Measurements from ENCODE around the gene LRRC75B. TPM values are rescaled to one million over a fixed set of nuclear protein-coding genes. Genes with fewer than 3 reads are reported as not detected.

LRRC75B gene
- 5.2 to 8.9 TPM (median 8.1 TPM) in 5 replicates for total RNA-seq (2022; extraction: Qiagen RNA extraction)

DNA sequence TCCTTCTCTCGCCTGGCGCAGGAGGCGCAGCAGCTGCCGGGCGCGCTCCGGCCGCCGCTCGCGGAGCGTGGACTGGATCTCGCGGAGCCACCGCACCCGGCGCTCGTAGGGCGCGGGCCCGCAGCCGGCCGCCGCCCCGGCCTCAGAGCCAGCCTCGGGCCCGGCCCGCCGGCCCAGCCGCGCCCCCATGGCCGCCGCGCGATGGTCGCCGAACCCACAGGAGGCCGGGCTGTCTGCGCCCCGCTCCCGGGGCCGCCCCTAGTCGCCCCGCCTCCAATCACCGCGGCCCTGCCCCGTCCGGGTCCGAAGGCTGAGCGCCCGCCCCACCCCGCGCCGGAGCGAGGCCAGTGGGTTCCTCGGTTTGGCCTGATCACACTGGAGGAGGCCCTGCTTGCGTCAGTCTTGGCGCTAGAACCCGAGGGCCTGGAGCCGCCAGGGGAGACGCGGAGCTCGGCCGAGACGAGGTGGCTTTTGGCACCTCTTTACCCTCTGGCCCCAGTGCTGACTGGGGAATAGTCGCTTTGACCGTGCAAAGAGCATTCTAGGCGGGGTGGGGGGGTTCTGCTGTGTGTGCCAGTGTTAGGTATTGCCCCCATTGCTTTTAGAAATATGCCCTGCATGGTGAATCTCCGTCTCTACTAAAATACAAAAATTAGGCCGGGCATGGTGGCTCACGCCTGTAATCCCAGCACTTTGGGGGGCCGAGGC lies at the start of gene LRRC75B:
Gene LRRC75B, minus strand, starts transcription at position 223 of the 708 bp plus-strand sequence. Its CDS starts 34 bp downstream, at position 189.

GRCh38 chr22:24602847-24603769 lies 10.2 kb upstream of the LRRC75B start, which contains the start of gene GGT1:
TSS of gene GGT1 (plus strand) at chr22:24603193. CDS start at chr22:24611082, 7,889 bp downstream.

GRCh38 chr22:24555165-24556039 lies 37.5 kb downstream of the LRRC75B start, which contains the start of gene SNRPD3:
TSS of gene SNRPD3 (plus strand) at chr22:24555999. CDS start at chr22:24557675, 1,676 bp downstream.

DNA sequence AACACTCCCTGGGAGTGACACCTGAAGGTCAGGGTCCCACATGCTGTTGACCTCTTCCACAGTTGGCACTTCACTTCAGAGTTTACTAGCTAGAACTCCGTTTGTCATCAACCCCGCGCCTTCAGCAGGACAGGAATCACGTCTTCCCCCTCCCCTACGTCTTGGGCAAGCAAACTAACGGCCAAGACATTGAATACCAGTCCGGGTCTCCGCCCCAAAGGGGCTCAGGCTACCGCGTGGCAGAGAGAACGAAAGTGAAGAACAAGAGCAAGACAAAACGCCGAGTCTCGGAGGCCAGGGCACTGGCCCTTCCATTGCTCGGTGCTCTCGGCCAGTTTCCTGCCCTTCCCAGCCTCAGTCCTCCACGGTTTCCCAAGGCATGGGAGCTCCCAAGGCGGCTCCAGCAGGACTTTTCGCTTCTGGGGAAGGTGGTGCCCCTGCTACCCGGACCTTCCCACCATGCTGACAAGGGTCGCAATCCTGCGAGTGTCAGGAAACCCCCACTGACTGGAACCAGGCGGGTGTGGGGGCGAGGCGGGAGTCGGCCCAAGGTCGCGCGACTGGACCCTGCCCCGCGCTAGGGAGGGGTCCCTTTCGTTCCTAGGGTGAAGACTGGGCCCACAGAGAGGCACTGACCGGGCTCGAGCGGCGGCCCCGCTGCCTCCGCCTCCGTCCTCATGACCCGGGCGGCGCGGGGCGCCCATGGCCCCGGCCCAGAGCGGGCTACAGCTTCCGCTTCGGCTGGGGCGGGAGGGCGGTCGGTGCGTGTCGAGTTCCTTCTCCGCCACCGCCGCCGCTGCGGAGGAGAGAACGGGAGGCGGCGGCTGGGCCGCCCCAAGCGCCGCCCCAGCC lies 38.3 kb downstream of the LRRC75B start, which contains the start of gene GUCD1:
Gene GUCD1, minus strand, starts transcription at position 826 of the 852 bp plus-strand sequence. Its CDS starts 147 bp downstream, at position 679.

Other genes starting within 250 kb of the LRRC75B start
- gene ADORA2A, start 165.5 kb downstream of the LRRC75B start, total RNA-seq (2022; extraction: Qiagen RNA extraction) = 0.47 to 1.2 TPM (median 0.84 TPM) in 5 replicates
- not detected in 5 replicates for gene UPB1, start 97.7 kb downstream of the LRRC75B start, total RNA-seq (2022; extraction: Qiagen RNA extraction)
- 45.9 to 55.0 TPM (median 47.7 TPM) in 5 replicates for gene GUCD1, start 37.9 kb downstream of the LRRC75B start, total RNA-seq (2022; extraction: Qiagen RNA extraction)
- 139 to 210 TPM (median 147 TPM) in 5 replicates for gene SNRPD3, start 37.1 kb downstream of the LRRC75B start, total RNA-seq (2022; extraction: Qiagen RNA extraction)
- 94.2 to 106 TPM (median 96.3 TPM) in 5 replicates for gene GGT1, start 10.1 kb upstream of the LRRC75B start, total RNA-seq (2022; extraction: Qiagen RNA extraction)
- not detected in 5 replicates for gene PIWIL3, start 181.6 kb upstream of the LRRC75B start, total RNA-seq (2022; extraction: Qiagen RNA extraction)
- 0.31 to 0.84 TPM (median 0.39 TPM) in 5 replicates for gene SGSM1, start 213.1 kb upstream of the LRRC75B start, total RNA-seq (2022; extraction: Qiagen RNA extraction)

All from A549 treated with Hydrocortisone at 1 μM for 4 hours (cell line).